Measurements from ENCODE around the gene ZCCHC17.

The ZCCHC17 gene

DNA sequence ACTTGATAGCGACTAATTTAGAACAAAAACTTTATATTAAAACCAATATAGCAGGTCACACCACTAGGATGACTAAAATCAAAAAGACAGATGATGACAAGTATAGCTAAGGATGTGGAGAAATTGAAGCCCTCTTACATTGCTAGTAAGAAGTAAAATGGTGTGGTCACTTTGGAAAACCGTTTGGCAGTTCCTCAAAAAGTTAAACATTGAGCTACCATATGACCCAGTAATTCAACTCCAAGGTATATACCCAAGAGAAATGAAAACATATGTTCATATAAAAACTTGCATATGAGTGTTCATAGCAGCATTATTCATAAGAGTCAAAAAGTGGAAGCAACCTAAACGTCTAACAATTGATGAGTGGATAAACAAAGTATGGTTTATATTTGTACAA, 103.1 kb downstream of the ZCCHC17 start:
- no peak overlapping the region for H3K9ac ChIP-seq
- TF ChIP-seq, protein P1, sequence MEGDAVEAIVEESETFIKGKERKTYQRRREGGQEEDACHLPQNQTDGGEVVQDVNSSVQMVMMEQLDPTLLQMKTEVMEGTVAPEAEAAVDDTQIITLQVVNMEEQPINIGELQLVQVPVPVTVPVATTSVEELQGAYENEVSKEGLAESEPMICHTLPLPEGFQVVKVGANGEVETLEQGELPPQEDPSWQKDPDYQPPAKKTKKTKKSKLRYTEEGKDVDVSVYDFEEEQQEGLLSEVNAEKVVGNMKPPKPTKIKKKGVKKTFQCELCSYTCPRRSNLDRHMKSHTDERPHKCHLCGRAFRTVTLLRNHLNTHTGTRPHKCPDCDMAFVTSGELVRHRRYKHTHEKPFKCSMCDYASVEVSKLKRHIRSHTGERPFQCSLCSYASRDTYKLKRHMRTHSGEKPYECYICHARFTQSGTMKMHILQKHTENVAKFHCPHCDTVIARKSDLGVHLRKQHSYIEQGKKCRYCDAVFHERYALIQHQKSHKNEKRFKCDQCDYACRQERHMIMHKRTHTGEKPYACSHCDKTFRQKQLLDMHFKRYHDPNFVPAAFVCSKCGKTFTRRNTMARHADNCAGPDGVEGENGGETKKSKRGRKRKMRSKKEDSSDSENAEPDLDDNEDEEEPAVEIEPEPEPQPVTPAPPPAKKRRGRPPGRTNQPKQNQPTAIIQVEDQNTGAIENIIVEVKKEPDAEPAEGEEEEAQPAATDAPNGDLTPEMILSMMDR (conservative IDR thresholded peaks at IDR 0.05; ENCODE audit: low read depth, low read length), result no peak
- H3K36me3 ChIP-seq (ENCODE audit: insufficient read depth), result no peaks in the 10 kb centered on the region
- no peak overlapping the region for H2AFZ ChIP-seq (ENCODE audit: low read depth)
- H3K4me1 ChIP-seq (ENCODE audit: low read depth, poor library complexity, severe bottlenecking), result peaks cover 1% of the 10 kb centered on the region
- H3K27me3 ChIP-seq (ENCODE audit: insufficient read depth, low read depth), result no peaks in the 10 kb centered on the region
- no peak overlapping the region for H3K4me2 ChIP-seq
- H3K79me2 ChIP-seq (ENCODE audit: insufficient read depth, low read depth), result no peaks in the 10 kb centered on the region
- no peak overlapping the region for H3K4me3 ChIP-seq (IDR thresholded peaks at IDR 0.05; ENCODE audit: insufficient read depth, low read depth, low read length)
- no peak overlapping the region for H3K27ac ChIP-seq
- no peaks in the 10 kb centered on the region for H4K20me1 ChIP-seq (ENCODE audit: insufficient read depth)

GRCh38 chr1:31400393-31400792, 103.6 kb downstream of the ZCCHC17 start:
- no peaks in the 10 kb centered on the region for H3K36me3 ChIP-seq (ENCODE audit: insufficient read depth)
- no peak overlapping the region for H3K9ac ChIP-seq
- TF ChIP-seq, protein P1 (conservative IDR thresholded peaks at IDR 0.05; ENCODE audit: low read depth, low read length), result no peak
- H3K27ac ChIP-seq, result no peak overlapping the region
- no peak overlapping the region for H3K4me3 ChIP-seq (IDR thresholded peaks at IDR 0.05; ENCODE audit: insufficient read depth, low read depth, low read length)
- H4K20me1 ChIP-seq (ENCODE audit: insufficient read depth), result no peaks in the 10 kb centered on the region
- no peak overlapping the region for H2AFZ ChIP-seq (ENCODE audit: low read depth)
- no peaks in the 10 kb centered on the region for H3K4me1 ChIP-seq (ENCODE audit: low read depth, poor library complexity, severe bottlenecking)
- no peaks in the 10 kb centered on the region for H3K27me3 ChIP-seq (ENCODE audit: insufficient read depth, low read depth)
- H3K79me2 ChIP-seq (ENCODE audit: insufficient read depth, low read depth), result no peaks in the 10 kb centered on the region
- H3K4me2 ChIP-seq, result no peak overlapping the region

GRCh38 chr1:31401241-31401640, 104.4 kb downstream of the ZCCHC17 start:
- TF ChIP-seq, protein P1 (conservative IDR thresholded peaks at IDR 0.05; ENCODE audit: low read depth, low read length), result no peak
- Histone ChIP-seq H3K79me2 (ENCODE audit: insufficient read depth, low read depth) (no peaks in the 10 kb centered on the region), H3K4me3 (IDR thresholded peaks at IDR 0.05; ENCODE audit: insufficient read depth, low read depth, low read length) (no peak overlapping the region), H3K4me2 (no peak overlapping the region), H3K4me1 (ENCODE audit: low read depth, poor library complexity, severe bottlenecking) (no peaks in the 10 kb centered on the region), H3K36me3 (ENCODE audit: insufficient read depth) (no peaks in the 10 kb centered on the region), H3K9ac (no peak overlapping the region), H2AFZ (ENCODE audit: low read depth) (no peak overlapping the region), H3K27me3 (ENCODE audit: insufficient read depth, low read depth) (no peaks in the 10 kb centered on the region), H4K20me1 (ENCODE audit: insufficient read depth) (no peaks in the 10 kb centered on the region), H3K27ac (no peak overlapping the region)

DNA sequence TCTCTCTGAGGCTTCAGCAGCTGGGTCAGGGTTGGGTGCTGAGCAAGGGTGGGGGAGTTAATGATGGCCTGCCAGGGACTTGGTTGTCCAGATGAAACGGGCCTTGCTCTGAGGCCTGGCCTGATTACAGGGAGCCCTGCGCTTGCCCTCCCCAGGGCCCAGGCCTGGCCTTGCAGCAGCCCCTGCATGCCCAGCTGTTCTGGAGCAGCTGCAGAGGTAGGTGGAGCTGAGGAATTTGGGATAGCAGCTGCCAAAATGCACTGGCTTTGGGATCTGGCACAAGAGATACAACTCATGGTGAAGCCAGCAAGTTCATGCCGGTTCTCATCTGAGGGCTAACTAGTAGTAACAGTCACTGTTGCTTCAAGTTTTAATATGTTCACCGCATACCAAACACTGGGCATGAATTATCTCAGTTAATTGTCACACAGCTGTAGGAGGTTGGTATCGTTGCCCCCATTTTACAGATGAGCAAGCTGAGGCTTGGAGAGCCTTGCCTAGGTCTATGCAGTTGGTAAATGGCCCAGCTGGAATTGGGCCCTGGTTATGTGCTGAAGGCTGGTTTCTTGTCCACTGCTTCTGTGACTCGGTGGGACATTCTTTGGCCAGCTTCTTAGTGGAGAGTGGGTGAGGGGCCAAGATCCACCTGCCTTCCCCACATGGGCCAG, 108.9 kb downstream of the ZCCHC17 start:
- H3K4me2 ChIP-seq, result no peak overlapping the region
- TF ChIP-seq, protein P1 (conservative IDR thresholded peaks at IDR 0.05; ENCODE audit: low read depth, low read length), result no peak
- H3K27me3 ChIP-seq (ENCODE audit: insufficient read depth, low read depth), result no peaks in the 10 kb centered on the region
- H3K27ac ChIP-seq, result no peak overlapping the region
- no peak overlapping the region for H2AFZ ChIP-seq (ENCODE audit: low read depth)
- no peaks in the 10 kb centered on the region for H3K79me2 ChIP-seq (ENCODE audit: insufficient read depth, low read depth)
- no peaks in the 10 kb centered on the region for H4K20me1 ChIP-seq (ENCODE audit: insufficient read depth)
- no peaks in the 10 kb centered on the region for H3K4me1 ChIP-seq (ENCODE audit: low read depth, poor library complexity, severe bottlenecking)
- no peak overlapping the region for H3K4me3 ChIP-seq (IDR thresholded peaks at IDR 0.05; ENCODE audit: insufficient read depth, low read depth, low read length)
- H3K9ac ChIP-seq, result no peak overlapping the region
- no peaks in the 10 kb centered on the region for H3K36me3 ChIP-seq (ENCODE audit: insufficient read depth)

Measured in KMS-11 (cell line).